Neuronal stem cell (in vitro differentiated cells): ENCODE measurements around the gene WDR33.

Source experiments
- DNase-seq: peaks from one replicate; pipeline ENCODE4 v3.0.0-alpha.2; 2013; ENCODE audit warnings: low spot score
- H2AFZ ChIP-seq: one replicate; pipeline ENCODE4 v1.6.1; 2013; ENCODE audit warnings: mild to moderate bottlenecking, low read length, inconsistent platforms
- H2AK5ac ChIP-seq: 2 replicates; pipeline ENCODE4 v1.6.1; 2013; ENCODE audit warnings: low read depth, mild to moderate bottlenecking, inconsistent platforms, low read length, moderate library complexity, mixed read lengths
- H2BK120ac ChIP-seq: 2 replicates; pipeline ENCODE4 v1.6.1; 2013; ENCODE audit warnings: low read depth, mild to moderate bottlenecking, inconsistent platforms, low read length, moderate library complexity, mixed read lengths
- H2BK12ac ChIP-seq: one replicate; pipeline ENCODE4 v1.6.1; 2013; ENCODE audit warnings: low read length, inconsistent platforms
- H2BK15ac ChIP-seq: 2 replicates; pipeline ENCODE4 v1.6.1; 2013; ENCODE audit warnings: mild to moderate bottlenecking, low read length, inconsistent platforms, mixed read lengths
- H2BK5ac ChIP-seq: one replicate; pipeline ENCODE4 v1.6.1; 2013; ENCODE audit warnings: inconsistent platforms, mild to moderate bottlenecking, low read length, moderate library complexity
- H3K14ac ChIP-seq: one replicate; pipeline ENCODE4 v1.6.1; 2013; ENCODE audit warnings: low read length, inconsistent platforms
- H3K18ac ChIP-seq: 2 replicates; pipeline ENCODE4 v1.6.1; 2013; ENCODE audit warnings: low read length, inconsistent platforms
- H3K23ac ChIP-seq: 2 replicates; pipeline ENCODE4 v1.6.1; 2013; ENCODE audit warnings: low read depth, mild to moderate bottlenecking, mixed read lengths, low read length, inconsistent platforms; ENCODE audit not compliant: poor library complexity
- H3K27ac ChIP-seq: replicated peaks from 3 replicates; pipeline ENCODE4 v1.5.1; 2013; ENCODE audit warnings: low read length, inconsistent platforms
- H3K27me3 ChIP-seq, 3 experiments: 2 replicates each; pipeline ENCODE4 v1.6.1; 2013; ENCODE audit warnings: low read length in 3 of 3, mild to moderate bottlenecking in 2 of 3, inconsistent platforms in 1 of 3, low read depth in 1 of 3, mixed read lengths in 1 of 3, moderate library complexity in 1 of 3; ENCODE audit not compliant: control insufficient read depth in 3 of 3, insufficient read depth in 3 of 3
- H3K36me3 ChIP-seq, 2 donors: replicated peaks in 1 of 2; 2 replicates each; pipeline ENCODE4 v1.6.1; 2013; ENCODE audit warnings: low read length in 2 of 2; ENCODE audit not compliant: control insufficient read depth in 2 of 2, insufficient read depth in 2 of 2
- H3K4ac ChIP-seq: 2 replicates; pipeline ENCODE4 v1.6.1; 2013; ENCODE audit warnings: inconsistent platforms, mild to moderate bottlenecking, low read length, moderate library complexity
- H3K4me1 ChIP-seq, 2 donors: 1 replicate in 1 of 2; 2 replicates in 1 of 2; pipeline ENCODE4 v1.6.1; 2013; ENCODE audit warnings: low read length in 2 of 2, low read depth in 1 of 2; ENCODE audit not compliant: control insufficient read depth in 2 of 2, insufficient read depth in 1 of 2
- H3K4me2 ChIP-seq: one replicate; pipeline ENCODE4 v1.6.1; 2013; ENCODE audit warnings: mild to moderate bottlenecking, low read length, inconsistent platforms; ENCODE audit not compliant: insufficient read depth, poor library complexity, severe bottlenecking
- H3K4me3 ChIP-seq, 2 donors: 2 replicates each; pipeline ENCODE4 v1.5.1; 2013; ENCODE audit warnings: low read length in 2 of 2, mild to moderate bottlenecking in 2 of 2, inconsistent platforms in 1 of 2, moderate library complexity in 1 of 2
- H3K79me1 ChIP-seq: one replicate; pipeline ENCODE4 v1.6.1; 2013; ENCODE audit warnings: low read depth, mild to moderate bottlenecking, inconsistent platforms, low read length, moderate library complexity
- H3K9ac ChIP-seq: one replicate; pipeline ENCODE4 v1.6.1; 2013; ENCODE audit warnings: mild to moderate bottlenecking, low read depth, low read length, inconsistent platforms; ENCODE audit not compliant: poor library complexity
- H3K9me3 ChIP-seq, 2 donors: replicated peaks in 1 of 2; 2 replicates each; pipeline versions ENCODE3 to v1.6.1; 2013; ENCODE audit warnings: low read length in 2 of 2, mild to moderate bottlenecking in 2 of 2, inconsistent platforms in 1 of 2, low read depth in 1 of 2, mixed read lengths in 1 of 2, moderate library complexity in 1 of 2; ENCODE audit not compliant: control insufficient read depth in 2 of 2, insufficient read depth in 1 of 2
- H4K8ac ChIP-seq: one replicate; pipeline ENCODE4 v1.6.1; 2013; ENCODE audit warnings: low read depth, mild to moderate bottlenecking, inconsistent platforms, low read length, moderate library complexity
- H4K91ac ChIP-seq: one replicate; pipeline ENCODE4 v1.6.1; 2013; ENCODE audit warnings: low read length, low read depth, mild to moderate bottlenecking, inconsistent platforms; ENCODE audit not compliant: poor library complexity
- WGBS, 2 donors: extraction: QIAGEN DNeasy Blood & Tissue Kit; methylation state at CpG; one replicate each; pipeline ENCODE4 v1.1.7; 2013; ENCODE audit warnings: missing lambda C conversion rate in 2 of 2, mixed read lengths in 1 of 2; ENCODE audit not compliant: insufficient read length in 2 of 2, insufficient replicate concordance in 1 of 2; ENCODE audit errors: extremely low coverage in 2 of 2; 5-methylcytosine and 5-hydroxymethylcytosine counted together

Gene WDR33

DNA sequence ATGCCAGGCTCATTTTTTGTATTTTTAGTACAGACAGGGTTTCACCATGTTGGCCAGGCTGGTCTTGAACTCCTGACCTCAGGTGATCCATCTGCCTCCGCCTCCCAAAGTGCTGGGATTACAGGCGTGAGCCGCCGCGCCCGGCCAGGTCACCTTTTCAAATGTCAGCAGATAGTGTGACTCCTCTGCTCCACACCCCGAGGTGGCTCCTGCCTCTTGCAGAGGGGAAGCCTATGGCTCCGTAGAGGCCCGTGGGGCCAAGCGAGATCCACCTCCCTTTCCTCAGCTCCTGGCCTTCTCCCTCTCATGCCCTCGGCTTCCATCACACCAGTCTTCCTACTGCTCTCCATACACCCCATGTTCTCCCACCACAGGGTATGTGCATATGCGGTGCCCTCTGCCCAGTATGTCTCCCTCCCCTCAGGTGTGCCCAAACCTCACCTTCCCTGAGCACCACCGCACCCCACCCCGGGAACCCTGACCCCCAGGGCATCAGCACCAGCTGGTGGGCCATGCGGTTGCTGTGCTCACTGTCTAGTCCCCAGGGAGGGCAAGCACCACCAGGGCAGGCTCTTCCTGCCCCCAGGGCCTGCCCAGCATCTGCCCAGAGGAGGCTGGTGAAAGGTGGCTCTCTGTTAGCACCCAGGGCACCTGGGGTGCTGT is 154.3 kb downstream of the WDR33 start:
- H3K79me1 ChIP-seq: no peaks in the 10 kb centered on the region
- peaks cover 0 to 21% (median 1%) of the 10 kb centered on the region in 3 experiments for H3K27me3 ChIP-seq
- no peaks in the 10 kb centered on the region for H3K9me3 ChIP-seq
- no peak overlapping the region for H2AFZ ChIP-seq
- no peak overlapping the region for H4K8ac ChIP-seq
- WGBS, 2 donors: no CpG with 5 or more reads among the region's 15 CpGs
- H3K27ac ChIP-seq: no peak overlapping the region
- H3K4ac ChIP-seq: peak overlapping the region; percentile 58
- peak overlapping the region; percentile 26 for H2BK120ac ChIP-seq
- no peak overlapping the region for H3K9ac ChIP-seq
- peak overlapping the region; percentile 42 for H2BK5ac ChIP-seq
- H2BK12ac ChIP-seq: peak overlapping the region; percentile 59
- DNase-seq: no peak
- no peak overlapping the region for H3K14ac ChIP-seq
- H3K23ac ChIP-seq: peak overlapping the region; percentile 5
- H3K4me1 ChIP-seq: peaks cover 11 to 17% of the 10 kb centered on the region in 2 donors
- no peak overlapping the region for H3K4me2 ChIP-seq
- H3K36me3 ChIP-seq: no peaks in the 10 kb centered on the region
- peak overlapping the region; percentile 91 for H2BK15ac ChIP-seq
- H4K91ac ChIP-seq: no peak overlapping the region
- H2AK5ac ChIP-seq: peak overlapping the region; percentile 94
- peak overlapping the region; percentile 31 for H3K18ac ChIP-seq
- H3K4me3 ChIP-seq: no peak overlapping the region

DNA sequence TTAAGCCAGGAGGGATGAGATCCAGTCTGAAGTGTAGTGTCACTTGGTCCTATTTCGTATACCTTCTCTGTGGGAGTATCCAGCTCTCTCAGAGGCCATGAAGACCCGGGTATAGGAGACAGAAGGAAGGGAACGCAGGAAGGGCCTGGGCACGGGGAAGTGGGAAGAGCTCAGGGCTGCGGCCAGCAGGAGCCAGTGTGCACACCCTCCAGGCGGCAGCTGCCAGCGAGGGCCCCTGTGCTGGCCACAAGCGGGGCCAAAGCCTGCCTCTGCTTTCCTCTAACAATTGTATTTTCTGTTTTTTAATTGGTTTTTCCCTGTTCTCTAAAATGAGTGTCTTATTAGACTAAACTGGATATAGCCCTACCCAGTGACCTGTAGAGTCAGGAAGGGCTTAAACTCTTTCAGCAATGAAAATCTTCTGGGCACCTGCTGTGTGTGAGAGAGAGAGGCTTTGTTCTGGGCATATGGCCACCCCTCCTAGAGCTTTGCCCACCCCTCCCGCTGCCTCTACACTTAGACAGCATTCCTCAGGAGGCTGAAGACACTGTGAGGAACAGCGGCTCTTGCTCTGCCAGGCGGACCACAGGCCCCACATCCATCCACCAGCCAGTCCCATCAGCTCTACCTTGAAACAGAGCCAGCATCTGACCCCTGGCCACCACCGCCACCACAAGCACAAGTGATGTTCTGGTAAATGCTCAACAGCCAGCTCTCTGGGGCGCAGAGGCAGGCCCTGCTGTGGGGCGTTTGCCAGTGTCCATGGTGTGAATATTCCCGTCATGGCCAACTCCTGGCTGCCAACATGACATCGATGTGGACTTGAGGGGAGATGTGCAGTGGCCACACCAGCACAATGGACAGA is 155.5 kb downstream of the WDR33 start:
- H3K4me3 ChIP-seq: no peak overlapping the region
- peak overlapping the region; percentile 60 for H3K23ac ChIP-seq

DNA sequence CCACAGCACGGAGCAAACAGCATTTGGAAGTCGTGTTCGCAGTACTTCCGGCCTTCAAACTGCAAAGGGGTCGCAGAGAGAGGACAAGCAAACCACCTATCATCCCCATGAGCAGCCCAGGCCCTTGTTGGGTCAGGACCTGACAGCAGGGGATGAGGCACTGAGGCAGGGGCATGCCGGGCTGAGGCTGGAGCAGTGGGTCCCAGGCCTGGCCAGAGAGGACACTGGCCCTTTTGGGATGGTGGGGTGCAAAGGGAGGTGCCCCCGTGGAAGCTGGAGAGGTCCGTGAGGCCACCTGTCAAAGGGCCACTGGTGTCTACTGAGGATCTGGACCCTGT is 156.2 kb downstream of the WDR33 start:
- Histone ChIP-seq H3K36me3 (no peaks in the 10 kb centered on the region), H3K4ac (peak overlapping the region; percentile 93), H3K4me2 (no peak overlapping the region), H4K8ac (peak overlapping the region; percentile 45), H3K27me3 (peaks cover 0 to 15% (median 2%) of the 10 kb centered on the region in 3 experiments), H2AK5ac (peak overlapping the region; percentile 99), H3K9ac (no peak overlapping the region), H2BK5ac (no peak overlapping the region), H3K4me3 (no peak overlapping the region), H4K91ac (peak overlapping the region; percentile 83), H3K18ac (peak overlapping the region; percentile 88), H3K23ac (peak overlapping the region; percentile 60), H3K9me3 (peaks cover 0 to 2% of the 10 kb centered on the region in 2 donors), H2BK120ac (peak overlapping the region; percentile 77), H3K14ac (peak overlapping the region; percentile 64), H3K4me1 (peaks cover 3 to 13% of the 10 kb centered on the region in 2 donors), H3K27ac (peak overlapping the region; percentile 57), H3K79me1 (no peaks in the 10 kb centered on the region), H2BK15ac (peak overlapping the region; percentile 99), H2AFZ (no peak overlapping the region), H2BK12ac (peak overlapping the region; percentile 93)
- no CpG with 5 or more reads among the region's 8 CpGs for WGBS, 2 donors
- DNase-seq: no peak

More for the DNA sequence above, 155.5 kb downstream of the WDR33 start:
- no CpG with 5 or more reads among the region's 16 CpGs for WGBS, 2 donors
- Histone ChIP-seq H3K36me3 (no peaks in the 10 kb centered on the region), H3K18ac (peak overlapping the region; percentile 88), H3K79me1 (no peaks in the 10 kb centered on the region), H3K14ac (no peak overlapping the region), H2BK5ac (no peak overlapping the region), H2BK15ac (peak overlapping the region; percentile 99), H4K8ac (no peak overlapping the region), H3K9me3 (peaks cover 0 to 2% of the 10 kb centered on the region in 2 donors), H2BK12ac (peak overlapping the region; percentile 93), H2AFZ (peak overlapping the region; percentile 28), H2AK5ac (peak overlapping the region; percentile 99), H3K9ac (no peak overlapping the region), H3K4me2 (no peak overlapping the region), H3K4ac (no peak overlapping the region), H2BK120ac (peak overlapping the region; percentile 77), H3K4me1 (peaks cover 3 to 13% of the 10 kb centered on the region in 2 donors), H3K27me3 (peaks cover 0 to 19% (median 2%) of the 10 kb centered on the region in 3 experiments), H3K27ac (peak overlapping the region; percentile 57), H4K91ac (peak overlapping the region; percentile 83)
- DNase-seq: peak; percentile 47
